H1 (cell line): ENCODE measurements around the gene SHISA7.

Experiments
- ASH2L ChIP-seq: fragments of 200-600, 300-600 bp; sonication (generic); IDR thresholded peaks from one replicate; pipeline ENCODE4 v1.7.1; 2017; ENCODE audit warnings: low read length
- CEBPB ChIP-seq: IDR thresholded peaks from 2 replicates; pipeline ENCODE4 v1.6.1; 2012; ENCODE audit warnings: low read depth, low read length
- CTCF ChIP-seq, 3 experiments: IDR thresholded peaks; 1 replicate in 2 of 3; 2 replicates in 1 of 3; pipeline versions ENCODE4 v1.5.1 to v1.6.1; 2011; ENCODE audit warnings: low read length in 3 of 3, mild to moderate bottlenecking in 3 of 3, inconsistent platforms in 2 of 3, low read depth in 1 of 3, moderate library complexity in 1 of 3; ENCODE audit not compliant: insufficient read depth in 1 of 3; ENCODE audit errors: control extremely low read depth in 1 of 3
- EP300 ChIP-seq, 2 experiments: IDR thresholded peaks; 1 replicate in 1 of 2; 2 replicates in 1 of 2; pipeline ENCODE4 v1.6.1; 2011 to 2012; ENCODE audit warnings: low read depth in 2 of 2, low read length in 2 of 2, mild to moderate bottlenecking in 2 of 2, borderline replicate concordance in 1 of 2, inconsistent platforms in 1 of 2, moderate library complexity in 1 of 2
- KDM5A ChIP-seq: fragments of 200-600 bp; IDR thresholded peaks from 2 replicates; pipeline ENCODE4 v1.7.1; 2012; ENCODE audit warnings: mild to moderate bottlenecking, low read length, inconsistent platforms, mixed read lengths
- MAFK ChIP-seq: IDR thresholded peaks from 2 replicates; pipeline ENCODE4 v1.6.1; 2012; ENCODE audit warnings: low read depth, mild to moderate bottlenecking, improper control_type of control experiment, low read length
- NANOG ChIP-seq: IDR thresholded peaks from 2 replicates; pipeline ENCODE4 v1.6.1; 2011; ENCODE audit warnings: low read length, low read depth, mild to moderate bottlenecking, inconsistent platforms; ENCODE audit not compliant: insufficient read depth, poor library complexity, severe bottlenecking
- POLR2A ChIP-seq, 2 experiments: IDR thresholded peaks; 1 replicate in 1 of 2; 2 replicates in 1 of 2; pipeline ENCODE4 v1.6.1; 2011; ENCODE audit warnings: low read depth in 2 of 2, low read length in 2 of 2, mild to moderate bottlenecking in 2 of 2; ENCODE audit errors: control extremely low read depth in 1 of 2
- POLR2AphosphoS5 ChIP-seq: IDR thresholded peaks from 2 replicates; pipeline ENCODE4 v1.6.1; 2011; ENCODE audit warnings: low read depth, low read length
- SP1 ChIP-seq: IDR thresholded peaks from 2 replicates; pipeline ENCODE4 v1.6.1; 2011; ENCODE audit warnings: low read depth, low read length
- SP2 ChIP-seq: IDR thresholded peaks from 2 replicates; pipeline ENCODE4 v1.6.1; 2012; ENCODE audit warnings: mild to moderate bottlenecking, low read length, inconsistent platforms
- USF2 ChIP-seq: IDR thresholded peaks from 2 replicates; pipeline ENCODE4 v1.6.1; 2011; ENCODE audit warnings: low read length, improper control_type of control experiment
- YY1 ChIP-seq: IDR thresholded peaks from 2 replicates; pipeline ENCODE4 v1.6.1; 2011; ENCODE audit warnings: low read depth, mild to moderate bottlenecking, low read length
- TF ChIP-seq, protein P1 (sequence below): IDR thresholded peaks from 2 replicates; pipeline ENCODE4 v1.6.1; 2012; ENCODE audit warnings: inconsistent platforms

GRCh38 chr19:55487924-55488687 is 45.0 kb upstream of the SHISA7 start, which contains the start of gene SSC5D:
- TF ChIP-seq POLR2A (IDR thresholded peaks at IDR 0.05; ENCODE audit: control extremely low read depth in 1 of 2, low read depth in 2 of 2, low read length in 2 of 2): no peak
- TF ChIP-seq MAFK: no peak
- no peak for TF ChIP-seq CTCF (IDR thresholded peaks at IDR 0.05; ENCODE audit: control extremely low read depth in 1 of 3, insufficient read depth in 1 of 3, low read depth in 1 of 3, low read length in 3 of 3)
- no peak for TF ChIP-seq SP1
- TF ChIP-seq CEBPB: no peak
- TF ChIP-seq ASH2L: no peak
- TF ChIP-seq POLR2AphosphoS5: no peak
- TF ChIP-seq, protein P1, sequence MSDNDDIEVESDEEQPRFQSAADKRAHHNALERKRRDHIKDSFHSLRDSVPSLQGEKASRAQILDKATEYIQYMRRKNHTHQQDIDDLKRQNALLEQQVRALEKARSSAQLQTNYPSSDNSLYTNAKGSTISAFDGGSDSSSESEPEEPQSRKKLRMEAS: no peak
- TF ChIP-seq SP2: no peak
- TF ChIP-seq YY1: no peak
- TF ChIP-seq USF2: no peak
- TF ChIP-seq EP300 (IDR thresholded peaks at IDR 0.05; ENCODE audit: borderline replicate concordance in 1 of 2, low read depth in 2 of 2, low read length in 2 of 2): no peak
- TF ChIP-seq NANOG: no peak
- no peak for TF ChIP-seq KDM5A
